ENCODE measurements around the gene R3HDM4.
A peak's percentile ranks its signal among the peaks of the same experiment; 100 is the strongest.

Gene R3HDM4

GRCh38 chr19:929891-930258 is 16.9 kb upstream of the R3HDM4 start:
- no peak for DNase-seq

- DNase-seq: no peak
These were observed 16.3 kb upstream of the R3HDM4 start for GRCh38 chr19:929203-929890.

GRCh38 chr19:928471-929202 is 15.6 kb upstream of the R3HDM4 start:
- DNase-seq: no peak

- no peak for DNase-seq
These were observed 14.9 kb upstream of the R3HDM4 start for GRCh38 chr19:927780-928401.

- DNase-seq: no peak
These were observed 14.3 kb upstream of the R3HDM4 start for GRCh38 chr19:927351-927779.

GRCh38 chr19:926589-927350 is 13.8 kb upstream of the R3HDM4 start:
- no peak for DNase-seq

- no peak for DNase-seq
These were observed 13.2 kb upstream of the R3HDM4 start for GRCh38 chr19:926323-926588.

- DNase-seq: peak; percentile 76
These were observed 12.7 kb upstream of the R3HDM4 start, which contains the start of gene ARID3A for GRCh38 chr19:925526-926322. Gene ARID3A (plus strand): TSS chr19:926035. CDS start chr19:929529, 3,494 bp downstream.

- peak; percentile 81 for DNase-seq
These were observed 12.1 kb upstream of the R3HDM4 start for GRCh38 chr19:925087-925525.

GRCh38 chr19:924553-925086 is 11.6 kb upstream of the R3HDM4 start:
- DNase-seq: no peak

GRCh38 chr19:920051-920864 is 7.2 kb upstream of the R3HDM4 start:
- DNase-seq: peak; percentile 66

GRCh38 chr19:919199-920050 is 6.4 kb upstream of the R3HDM4 start:
- DNase-seq: no peak

- DNase-seq: peak; percentile 57
These were observed 5.6 kb upstream of the R3HDM4 start for GRCh38 chr19:918481-919198.

GRCh38 chr19:918152-918437 is 5.1 kb upstream of the R3HDM4 start:
- DNase-seq: no peak

- DNase-seq: no peak
These were observed 4.5 kb upstream of the R3HDM4 start, which contains the start of gene KISS1R for GRCh38 chr19:917323-918151. Gene KISS1R (plus strand): TSS chr19:917333. CDS start chr19:917503, 170 bp downstream.

GRCh38 chr19:916645-917322 is 3.8 kb upstream of the R3HDM4 start:
- no peak for DNase-seq

- no peak for DNase-seq
These were observed 589 bp downstream of the R3HDM4 start for GRCh38 chr19:912181-913079.

All from activated CD4-positive, alpha-beta T cell treated with anti-CD3 and anti-CD28 coated beads, Interleukin-2, amount 50 U/mL, for 16 hours (primary cell).